T1000 (cell line): ENCODE data around the gene KCNC3.

Source experiments
- DNase-seq: peaks from one replicate; lab custom pipeline; 2025; ENCODE audit warnings: mixed read lengths; lab: John Stamatoyannopoulos, UW

KCNC3 gene

GRCh38 chr19:50310759-50311465 lies 18.3 kb downstream of the KCNC3 start:
- no peak for DNase-seq

- no peak for DNase-seq
Measured at GRCh38 chr19:50309396-50310125, 19.6 kb downstream of the KCNC3 start.

- no peak for DNase-seq
Measured at GRCh38 chr19:50308991-50309390, 20.2 kb downstream of the KCNC3 start.

GRCh38 chr19:50303558-50303957 lies 25.6 kb downstream of the KCNC3 start:
- DNase-seq: no peak

DNA sequence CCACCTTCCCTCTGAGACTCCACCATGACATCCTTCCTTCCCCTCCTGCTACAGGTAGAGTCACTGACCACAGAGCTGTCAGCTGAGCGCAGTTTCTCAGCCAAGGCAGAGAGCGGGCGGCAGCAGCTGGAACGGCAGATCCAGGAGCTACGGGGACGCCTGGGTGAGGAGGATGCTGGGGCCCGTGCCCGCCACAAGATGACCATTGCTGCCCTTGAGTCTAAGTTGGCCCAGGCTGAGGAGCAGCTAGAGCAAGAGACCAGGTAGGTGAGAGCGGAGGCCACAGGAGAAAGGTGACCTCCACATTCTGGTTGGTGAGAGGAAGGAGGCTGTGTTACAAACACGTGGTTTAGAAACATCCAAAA lies 27.6 kb downstream of the KCNC3 start:
- no peak for DNase-seq

GRCh38 chr19:50300814-50301606 lies 28.2 kb downstream of the KCNC3 start:
- DNase-seq: no peak

- no peak for DNase-seq
Measured at GRCh38 chr19:50300051-50300450, 29.1 kb downstream of the KCNC3 start.

- no peak for DNase-seq
Measured at GRCh38 chr19:50293263-50294004, 35.7 kb downstream of the KCNC3 start.

DNA sequence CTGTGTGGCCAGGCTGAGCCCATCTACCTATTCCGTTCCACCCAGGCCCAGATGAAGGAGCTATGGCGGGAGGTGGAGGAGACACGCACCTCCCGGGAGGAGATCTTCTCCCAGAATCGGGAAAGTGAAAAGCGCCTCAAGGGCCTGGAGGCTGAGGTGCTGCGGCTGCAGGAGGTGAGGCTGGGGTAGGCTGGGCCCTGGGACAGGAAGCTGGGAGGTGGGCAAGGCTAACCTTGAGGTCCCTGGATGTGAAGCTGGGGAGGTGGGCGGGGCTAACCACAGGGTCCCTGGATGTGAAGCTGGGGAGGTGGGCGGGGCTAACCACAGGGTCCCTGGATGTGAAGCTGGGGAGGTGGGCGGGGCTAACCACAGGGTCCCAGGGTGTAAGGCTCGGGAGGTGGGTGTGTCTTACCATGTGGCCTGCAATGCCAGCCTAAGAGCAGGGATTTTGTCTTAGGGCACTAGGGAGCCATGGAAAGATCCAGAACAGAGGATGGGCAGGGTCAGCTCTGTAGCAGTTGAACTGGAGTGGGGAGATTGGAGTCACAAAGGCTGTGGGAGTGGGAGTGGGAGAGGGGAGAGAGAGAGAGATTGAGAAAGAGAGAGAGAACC lies 36.9 kb downstream of the KCNC3 start:
- DNase-seq: no peak

- no peak for DNase-seq
Measured at GRCh38 chr19:50290775-50291174, 38.4 kb downstream of the KCNC3 start.

DNA sequence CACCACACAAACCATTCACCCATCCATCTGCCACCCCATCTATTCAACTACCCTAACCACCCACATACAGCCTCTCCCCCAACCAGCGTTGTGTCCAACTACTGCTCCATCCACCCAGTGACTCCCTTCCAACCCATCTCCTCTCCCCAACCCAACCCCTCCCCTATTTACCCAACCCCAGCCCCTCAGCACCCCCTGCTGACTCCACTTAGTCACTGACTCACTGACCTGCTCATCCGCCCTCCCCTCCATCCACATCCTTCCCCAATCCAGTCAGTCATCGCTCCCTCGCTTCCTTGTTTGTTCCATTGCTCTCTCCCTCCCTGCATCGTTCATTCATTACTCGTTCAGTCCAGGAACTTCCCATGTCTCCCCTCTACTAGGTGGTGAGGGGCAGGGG lies 39.2 kb downstream of the KCNC3 start:
- no peak for DNase-seq

GRCh38 chr19:50288954-50289353 lies 40.2 kb downstream of the KCNC3 start:
- DNase-seq: no peak

- DNase-seq: no peak
Measured at GRCh38 chr19:50287331-50287730, 41.8 kb downstream of the KCNC3 start.

- no peak for DNase-seq
Measured at GRCh38 chr19:50286443-50286842, 42.7 kb downstream of the KCNC3 start.

DNA sequence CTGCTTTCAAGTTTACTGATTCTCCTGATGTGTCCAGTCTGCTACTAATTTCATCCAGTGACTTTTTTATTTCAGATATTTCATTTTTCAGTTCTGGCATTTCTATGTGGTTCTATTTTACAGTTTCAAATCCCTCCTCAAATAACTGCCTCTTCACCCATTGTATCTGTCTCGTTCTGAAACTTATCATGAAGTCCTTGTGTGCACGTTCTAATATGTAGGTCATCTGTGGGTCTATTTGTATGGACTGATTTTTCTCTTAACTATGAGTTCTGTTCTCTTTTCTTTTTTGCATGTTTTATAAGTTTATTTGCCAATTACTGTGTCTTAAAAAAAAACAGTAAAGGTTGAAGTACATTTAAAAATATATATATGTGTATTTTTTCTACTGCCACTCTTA lies 43.3 kb downstream of the KCNC3 start:
- DNase-seq: no peak

GRCh38 chr19:50281491-50281890 lies 47.7 kb downstream of the KCNC3 start:
- DNase-seq: no peak

DNA sequence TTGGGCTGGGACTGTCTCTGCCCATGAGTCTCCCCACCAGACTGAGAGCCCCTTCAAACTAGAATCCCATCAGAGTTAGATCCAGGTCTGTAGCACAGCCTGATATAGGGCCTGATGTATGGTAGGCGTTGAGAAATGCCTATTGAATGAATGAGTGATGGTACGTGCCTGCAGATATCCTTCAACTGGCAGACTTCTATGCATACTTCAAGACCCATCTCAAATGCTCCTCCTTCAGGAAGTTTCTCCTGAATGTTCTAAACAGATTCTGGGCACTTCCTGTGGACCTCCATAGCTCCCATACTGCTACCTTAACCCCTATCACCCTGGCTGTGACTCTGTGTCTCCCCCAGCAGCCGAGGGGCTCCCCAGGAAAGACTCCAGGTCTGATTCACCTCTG lies 48.2 kb downstream of the KCNC3 start:
- no peak for DNase-seq

GRCh38 chr19:50280074-50280473 lies 49.1 kb downstream of the KCNC3 start:
- no peak for DNase-seq

- DNase-seq: no peak
Measured at GRCh38 chr19:50277966-50278580, 51.1 kb downstream of the KCNC3 start.

- DNase-seq: no peak
Measured at GRCh38 chr19:50276370-50277063, 52.7 kb downstream of the KCNC3 start.
